Measurements from ENCODE around the gene ITGB2.

DNA sequence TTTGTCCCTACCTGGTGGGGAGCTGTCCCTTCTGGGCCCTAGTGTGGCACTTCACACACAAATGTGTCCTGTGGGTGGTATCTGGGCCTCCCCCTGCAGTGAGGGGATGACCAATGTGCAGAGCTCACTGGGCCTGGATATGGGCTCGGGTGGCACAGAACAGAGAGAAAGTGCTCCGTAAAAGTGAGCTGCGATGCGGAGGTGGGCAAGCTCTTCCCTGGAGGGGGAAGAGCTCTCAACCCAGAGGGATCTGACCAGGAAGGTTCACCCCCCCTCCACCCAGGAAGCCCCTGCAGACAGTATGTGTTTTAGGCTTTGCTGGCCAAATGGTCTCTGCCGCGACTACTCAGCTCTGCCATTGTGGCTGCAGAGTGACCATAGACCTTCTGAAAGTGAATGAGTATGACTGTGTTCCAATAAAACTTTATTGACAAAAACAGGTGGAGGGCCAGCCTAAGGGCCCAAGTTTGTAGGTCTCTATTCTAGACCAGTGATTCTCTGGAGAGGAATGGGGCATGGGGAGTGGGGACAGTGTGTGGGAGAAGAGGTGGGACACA, 8.6 kb upstream of the ITGB2 start:
- TF ChIP-seq FOXJ3 (CRISPR knock-in tag; IDR thresholded peaks at IDR 0.05; ENCODE audit: borderline replicate concordance) (no peak), CBFB (CRISPR knock-in tag; IDR thresholded peaks at IDR 0.05; ENCODE audit: low read depth) (no peak), RELA (CRISPR knock-in tag; IDR thresholded peaks at IDR 0.05; ENCODE audit: borderline replicate concordance) (no peak), NR1H2 (CRISPR knock-in tag; IDR thresholded peaks at IDR 0.05) (no peak), ATF1 (CRISPR knock-in tag; IDR thresholded peaks at IDR 0.05) (no peak), NR2C2 (CRISPR knock-in tag; IDR thresholded peaks at IDR 0.05) (no peak), ZBTB21 (CRISPR knock-in tag; IDR thresholded peaks at IDR 0.05; ENCODE audit: borderline replicate concordance) (no peak), SP1 (CRISPR knock-in tag; conservative IDR thresholded peaks at IDR 0.05) (no peak)
- TF ChIP-seq, protein P1, sequence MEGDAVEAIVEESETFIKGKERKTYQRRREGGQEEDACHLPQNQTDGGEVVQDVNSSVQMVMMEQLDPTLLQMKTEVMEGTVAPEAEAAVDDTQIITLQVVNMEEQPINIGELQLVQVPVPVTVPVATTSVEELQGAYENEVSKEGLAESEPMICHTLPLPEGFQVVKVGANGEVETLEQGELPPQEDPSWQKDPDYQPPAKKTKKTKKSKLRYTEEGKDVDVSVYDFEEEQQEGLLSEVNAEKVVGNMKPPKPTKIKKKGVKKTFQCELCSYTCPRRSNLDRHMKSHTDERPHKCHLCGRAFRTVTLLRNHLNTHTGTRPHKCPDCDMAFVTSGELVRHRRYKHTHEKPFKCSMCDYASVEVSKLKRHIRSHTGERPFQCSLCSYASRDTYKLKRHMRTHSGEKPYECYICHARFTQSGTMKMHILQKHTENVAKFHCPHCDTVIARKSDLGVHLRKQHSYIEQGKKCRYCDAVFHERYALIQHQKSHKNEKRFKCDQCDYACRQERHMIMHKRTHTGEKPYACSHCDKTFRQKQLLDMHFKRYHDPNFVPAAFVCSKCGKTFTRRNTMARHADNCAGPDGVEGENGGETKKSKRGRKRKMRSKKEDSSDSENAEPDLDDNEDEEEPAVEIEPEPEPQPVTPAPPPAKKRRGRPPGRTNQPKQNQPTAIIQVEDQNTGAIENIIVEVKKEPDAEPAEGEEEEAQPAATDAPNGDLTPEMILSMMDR (IDR thresholded peaks at IDR 0.05), result no peak
- TF ChIP-seq, protein P2, sequence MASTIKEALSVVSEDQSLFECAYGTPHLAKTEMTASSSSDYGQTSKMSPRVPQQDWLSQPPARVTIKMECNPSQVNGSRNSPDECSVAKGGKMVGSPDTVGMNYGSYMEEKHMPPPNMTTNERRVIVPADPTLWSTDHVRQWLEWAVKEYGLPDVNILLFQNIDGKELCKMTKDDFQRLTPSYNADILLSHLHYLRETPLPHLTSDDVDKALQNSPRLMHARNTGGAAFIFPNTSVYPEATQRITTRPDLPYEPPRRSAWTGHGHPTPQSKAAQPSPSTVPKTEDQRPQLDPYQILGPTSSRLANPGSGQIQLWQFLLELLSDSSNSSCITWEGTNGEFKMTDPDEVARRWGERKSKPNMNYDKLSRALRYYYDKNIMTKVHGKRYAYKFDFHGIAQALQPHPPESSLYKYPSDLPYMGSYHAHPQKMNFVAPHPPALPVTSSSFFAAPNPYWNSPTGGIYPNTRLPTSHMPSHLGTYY (CRISPR knock-in tag; IDR thresholded peaks at IDR 0.05), result no peak
- TF ChIP-seq, protein P3, sequence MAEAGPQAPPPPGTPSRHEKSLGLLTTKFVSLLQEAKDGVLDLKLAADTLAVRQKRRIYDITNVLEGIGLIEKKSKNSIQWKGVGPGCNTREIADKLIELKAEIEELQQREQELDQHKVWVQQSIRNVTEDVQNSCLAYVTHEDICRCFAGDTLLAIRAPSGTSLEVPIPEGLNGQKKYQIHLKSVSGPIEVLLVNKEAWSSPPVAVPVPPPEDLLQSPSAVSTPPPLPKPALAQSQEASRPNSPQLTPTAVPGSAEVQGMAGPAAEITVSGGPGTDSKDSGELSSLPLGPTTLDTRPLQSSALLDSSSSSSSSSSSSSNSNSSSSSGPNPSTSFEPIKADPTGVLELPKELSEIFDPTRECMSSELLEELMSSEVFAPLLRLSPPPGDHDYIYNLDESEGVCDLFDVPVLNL (CRISPR knock-in tag; IDR thresholded peaks at IDR 0.05; ENCODE audit: borderline replicate concordance, low read depth), result no peak
- TF ChIP-seq, protein P4, sequence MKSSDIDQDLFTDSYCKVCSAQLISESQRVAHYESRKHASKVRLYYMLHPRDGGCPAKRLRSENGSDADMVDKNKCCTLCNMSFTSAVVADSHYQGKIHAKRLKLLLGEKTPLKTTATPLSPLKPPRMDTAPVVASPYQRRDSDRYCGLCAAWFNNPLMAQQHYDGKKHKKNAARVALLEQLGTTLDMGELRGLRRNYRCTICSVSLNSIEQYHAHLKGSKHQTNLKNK (CRISPR knock-in tag; IDR thresholded peaks at IDR 0.05), result no peak
- TF ChIP-seq, protein P5, sequence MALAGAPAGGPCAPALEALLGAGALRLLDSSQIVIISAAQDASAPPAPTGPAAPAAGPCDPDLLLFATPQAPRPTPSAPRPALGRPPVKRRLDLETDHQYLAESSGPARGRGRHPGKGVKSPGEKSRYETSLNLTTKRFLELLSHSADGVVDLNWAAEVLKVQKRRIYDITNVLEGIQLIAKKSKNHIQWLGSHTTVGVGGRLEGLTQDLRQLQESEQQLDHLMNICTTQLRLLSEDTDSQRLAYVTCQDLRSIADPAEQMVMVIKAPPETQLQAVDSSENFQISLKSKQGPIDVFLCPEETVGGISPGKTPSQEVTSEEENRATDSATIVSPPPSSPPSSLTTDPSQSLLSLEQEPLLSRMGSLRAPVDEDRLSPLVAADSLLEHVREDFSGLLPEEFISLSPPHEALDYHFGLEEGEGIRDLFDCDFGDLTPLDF (CRISPR knock-in tag; IDR thresholded peaks at IDR 0.05), result no peak
- TF ChIP-seq, protein P6, sequence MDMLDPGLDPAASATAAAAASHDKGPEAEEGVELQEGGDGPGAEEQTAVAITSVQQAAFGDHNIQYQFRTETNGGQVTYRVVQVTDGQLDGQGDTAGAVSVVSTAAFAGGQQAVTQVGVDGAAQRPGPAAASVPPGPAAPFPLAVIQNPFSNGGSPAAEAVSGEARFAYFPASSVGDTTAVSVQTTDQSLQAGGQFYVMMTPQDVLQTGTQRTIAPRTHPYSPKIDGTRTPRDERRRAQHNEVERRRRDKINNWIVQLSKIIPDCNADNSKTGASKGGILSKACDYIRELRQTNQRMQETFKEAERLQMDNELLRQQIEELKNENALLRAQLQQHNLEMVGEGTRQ (CRISPR knock-in tag; IDR thresholded peaks at IDR 0.05), result no peak
